Stimulated activated CD4-positive, alpha-beta T cell treated with anti-CD3 and anti-CD28 coated beads, Interleukin-4, amount 100 ng/mL, for 1 hour (primary cell): ENCODE results near the gene SUFU.

Experiments used
- DNase-seq: peaks from one replicate; pipeline ENCODE4 v3.0.0-alpha.2; 2020

Gene SUFU

DNA sequence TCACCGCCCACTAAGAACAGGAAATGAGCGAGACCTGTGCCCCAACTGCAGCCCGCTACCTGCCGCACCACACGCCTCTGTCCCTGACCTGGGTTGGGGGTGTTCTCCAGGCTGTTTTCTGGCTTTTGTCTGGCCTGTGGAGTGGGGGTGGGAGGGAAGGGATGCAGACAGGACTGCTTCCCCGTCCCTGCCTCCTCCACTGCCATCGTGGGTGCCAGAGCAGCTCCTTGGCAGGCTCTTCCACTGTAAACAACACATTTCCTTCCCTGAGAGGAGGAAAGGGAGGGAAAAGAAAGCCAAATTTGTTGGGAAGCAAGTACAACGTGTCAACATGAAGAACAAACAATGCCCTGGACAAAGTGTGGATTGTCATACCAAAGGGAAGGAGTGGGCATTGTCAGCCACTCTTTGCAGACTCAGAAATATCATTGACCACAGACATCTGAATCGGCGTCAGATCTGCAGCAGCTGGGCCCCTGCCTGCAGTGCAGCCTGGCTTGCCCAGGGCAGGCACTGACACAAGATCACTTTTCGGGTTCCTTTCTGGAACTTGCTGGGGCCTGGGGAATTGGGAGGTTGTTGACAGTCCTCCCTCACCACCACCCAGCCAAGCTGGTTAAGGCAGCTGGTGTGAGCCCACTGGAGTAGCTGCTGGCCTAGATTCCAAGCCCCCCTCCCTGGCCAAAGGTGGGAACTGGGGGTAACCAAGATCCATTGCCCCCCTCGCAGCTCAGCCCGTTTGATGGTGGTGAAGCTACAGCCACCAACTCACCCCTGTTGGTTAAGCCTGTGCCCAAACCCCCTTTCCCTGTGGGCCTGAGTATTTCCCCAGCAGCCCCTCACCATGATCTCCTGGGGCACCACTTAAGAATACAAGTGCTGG, 117.9 kb downstream of the SUFU start:
- no peak for DNase-seq

DNA sequence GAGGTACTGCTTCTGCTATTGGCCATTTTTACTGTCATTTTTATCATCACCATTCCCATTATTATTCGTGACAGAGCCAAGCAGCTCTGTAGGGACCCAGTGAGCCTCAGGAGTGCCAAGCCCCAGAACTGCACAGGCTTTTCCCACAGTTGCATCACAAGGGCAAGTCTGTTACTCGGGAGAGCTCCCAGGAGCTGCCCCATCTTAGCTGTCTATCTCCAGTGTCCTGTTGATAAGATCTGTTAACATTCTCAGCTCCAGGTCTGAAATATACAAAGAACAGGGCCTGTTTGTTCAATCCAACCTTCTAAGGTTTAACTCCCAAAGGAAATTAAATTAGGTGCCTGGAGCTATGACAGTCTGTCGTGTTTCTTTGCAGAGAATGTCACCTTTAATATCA, 120.3 kb downstream of the SUFU start:
- no peak for DNase-seq

DNA sequence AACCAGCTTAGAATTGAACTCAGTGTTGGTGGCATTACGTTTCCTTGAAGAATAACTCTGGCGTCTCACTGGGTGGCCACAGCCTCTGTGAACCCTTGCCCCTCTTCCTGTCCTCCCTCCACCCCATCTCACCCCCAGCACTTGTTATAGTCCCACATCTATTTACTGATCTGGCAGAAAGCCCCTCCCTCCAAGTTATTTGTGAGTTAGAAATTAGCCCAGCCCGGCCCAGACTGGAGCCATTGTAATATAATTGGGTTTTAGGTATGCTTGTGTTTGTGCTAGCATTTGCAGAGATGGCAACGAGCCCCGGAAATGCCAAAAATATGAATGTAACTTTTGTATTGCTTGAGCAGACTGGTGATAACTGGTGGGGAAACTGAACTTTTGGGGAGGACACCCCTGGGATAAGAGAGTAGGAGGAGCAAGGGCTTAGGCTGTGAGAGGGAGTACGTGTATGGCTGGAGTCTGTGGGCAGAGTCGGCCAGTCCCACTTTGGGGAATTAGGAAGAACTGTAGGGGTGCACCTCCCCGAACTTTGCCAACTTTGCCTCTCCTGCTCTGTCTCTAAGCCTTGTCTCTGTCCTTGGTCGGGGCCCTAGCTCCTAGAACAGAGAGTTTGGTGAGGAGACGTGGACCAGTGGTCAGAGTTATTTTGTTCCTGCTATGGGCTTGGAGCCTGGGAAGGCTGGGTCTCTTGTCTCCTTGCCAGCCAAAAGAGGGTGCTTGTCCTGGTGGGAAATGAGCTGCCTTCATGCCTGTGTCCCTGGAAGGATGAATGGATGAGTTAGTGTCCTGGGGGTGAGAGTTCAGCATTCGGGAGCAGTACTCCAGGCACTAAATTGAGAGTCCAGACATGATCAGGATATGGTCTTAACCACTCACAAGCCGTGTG, 121.2 kb downstream of the SUFU start:
- no peak for DNase-seq

DNA sequence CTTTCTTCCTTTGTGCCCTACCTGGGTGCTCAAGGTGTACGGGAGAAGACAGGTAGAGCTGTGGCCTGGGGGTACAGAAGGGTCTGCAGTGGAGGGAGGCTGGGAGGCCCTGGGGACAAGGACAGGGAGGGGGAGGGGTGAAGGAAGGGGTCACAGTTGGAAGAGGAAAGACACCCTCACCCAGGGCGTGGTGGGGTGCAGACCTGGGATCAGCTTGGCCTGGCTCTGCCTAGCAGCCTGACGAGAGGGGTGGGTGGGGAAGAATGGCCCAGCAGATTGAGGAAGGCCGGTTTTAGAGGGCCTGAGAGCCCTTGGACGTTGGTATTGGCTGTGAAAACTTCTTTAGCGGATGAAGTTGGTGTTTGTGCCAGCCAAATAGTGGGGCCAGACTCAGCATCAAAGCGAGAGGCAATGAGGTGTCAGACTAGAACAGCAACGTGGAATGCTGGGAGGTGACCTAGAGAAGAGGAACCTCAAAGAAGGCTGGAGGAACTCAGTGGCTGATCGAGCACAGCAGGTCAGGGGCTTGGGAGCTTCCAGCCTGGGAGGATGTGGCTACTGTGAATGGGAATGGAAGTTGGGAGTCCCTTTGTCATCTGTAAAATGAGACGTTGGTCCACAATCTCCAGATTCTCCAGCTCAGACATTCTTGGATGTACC, 122.4 kb downstream of the SUFU start:
- DNase-seq = no peak

DNA sequence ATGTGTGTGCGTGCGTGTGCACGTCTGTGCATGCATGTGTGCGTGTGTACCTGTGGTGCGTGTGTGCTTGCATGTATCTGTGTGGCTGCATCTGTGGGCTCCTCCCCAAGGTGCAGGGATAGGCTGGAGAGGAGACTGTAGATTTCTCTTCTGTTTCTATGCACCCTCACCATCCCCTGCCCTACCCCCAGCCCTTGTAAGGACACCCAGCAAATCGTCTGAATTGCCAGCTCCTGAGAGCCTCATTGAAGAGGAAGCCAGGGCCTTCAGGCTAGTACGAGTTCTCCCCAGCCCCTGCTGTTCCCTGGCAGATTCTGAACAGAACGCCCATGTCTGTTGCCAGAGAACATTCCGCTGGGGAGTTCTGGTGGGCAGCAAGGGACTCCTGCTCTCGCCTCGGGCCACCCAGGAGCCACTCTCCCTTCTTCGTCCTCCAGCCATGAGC, 123.5 kb downstream of the SUFU start:
- no peak for DNase-seq

DNA sequence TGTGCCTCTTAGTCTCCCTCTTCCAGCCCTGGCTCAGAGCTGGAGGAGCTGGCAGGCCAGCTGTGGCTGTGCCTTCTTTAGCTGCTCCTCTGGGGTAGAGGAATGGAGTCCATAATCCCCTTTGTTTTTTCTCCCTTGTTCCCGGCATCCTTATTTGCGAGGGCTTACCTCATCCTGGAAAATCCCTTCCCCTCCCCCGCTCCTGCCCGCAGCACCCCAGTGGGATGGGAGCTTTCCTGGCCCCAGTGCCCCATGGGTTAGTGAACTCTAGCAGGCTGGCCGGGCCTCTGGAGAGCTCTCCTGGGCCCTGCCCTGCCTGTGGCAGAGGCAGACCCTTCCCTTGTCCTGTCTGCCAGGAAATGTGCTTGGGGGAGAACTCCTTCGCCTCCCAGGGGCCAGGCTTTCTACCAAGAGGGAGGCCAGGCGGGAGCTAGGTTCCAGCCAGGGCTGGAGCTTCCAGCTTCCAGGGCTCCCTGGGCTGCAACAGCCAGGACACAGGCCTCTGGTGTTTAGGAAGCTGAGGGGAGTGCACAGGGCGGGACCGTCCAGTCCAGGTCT, 124.0 kb downstream of the SUFU start:
- DNase-seq = no peak

DNA sequence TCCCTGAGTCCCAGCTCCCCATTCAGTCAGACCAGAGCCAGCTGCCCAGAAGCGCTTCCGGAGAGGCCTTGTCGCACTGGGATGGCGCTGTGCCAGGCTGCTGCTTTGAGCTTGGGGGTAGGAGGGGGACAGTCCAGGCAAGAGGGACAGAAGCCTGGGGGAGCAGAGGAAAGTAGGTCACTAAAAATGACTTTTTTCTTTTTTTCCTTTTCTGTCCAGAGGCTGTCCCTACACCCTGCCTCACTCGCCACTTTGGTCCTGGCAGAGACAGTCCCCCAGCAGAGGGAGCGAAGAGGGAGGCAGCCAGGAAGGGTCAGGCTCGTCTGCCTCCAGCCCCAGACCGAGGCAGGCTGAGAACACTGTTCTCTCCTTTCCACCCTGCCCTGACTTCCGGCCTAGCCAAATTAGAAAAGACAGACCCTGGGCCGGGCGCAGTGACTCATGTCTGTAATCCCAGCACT, 124.7 kb downstream of the SUFU start:
- DNase-seq = no peak

DNA sequence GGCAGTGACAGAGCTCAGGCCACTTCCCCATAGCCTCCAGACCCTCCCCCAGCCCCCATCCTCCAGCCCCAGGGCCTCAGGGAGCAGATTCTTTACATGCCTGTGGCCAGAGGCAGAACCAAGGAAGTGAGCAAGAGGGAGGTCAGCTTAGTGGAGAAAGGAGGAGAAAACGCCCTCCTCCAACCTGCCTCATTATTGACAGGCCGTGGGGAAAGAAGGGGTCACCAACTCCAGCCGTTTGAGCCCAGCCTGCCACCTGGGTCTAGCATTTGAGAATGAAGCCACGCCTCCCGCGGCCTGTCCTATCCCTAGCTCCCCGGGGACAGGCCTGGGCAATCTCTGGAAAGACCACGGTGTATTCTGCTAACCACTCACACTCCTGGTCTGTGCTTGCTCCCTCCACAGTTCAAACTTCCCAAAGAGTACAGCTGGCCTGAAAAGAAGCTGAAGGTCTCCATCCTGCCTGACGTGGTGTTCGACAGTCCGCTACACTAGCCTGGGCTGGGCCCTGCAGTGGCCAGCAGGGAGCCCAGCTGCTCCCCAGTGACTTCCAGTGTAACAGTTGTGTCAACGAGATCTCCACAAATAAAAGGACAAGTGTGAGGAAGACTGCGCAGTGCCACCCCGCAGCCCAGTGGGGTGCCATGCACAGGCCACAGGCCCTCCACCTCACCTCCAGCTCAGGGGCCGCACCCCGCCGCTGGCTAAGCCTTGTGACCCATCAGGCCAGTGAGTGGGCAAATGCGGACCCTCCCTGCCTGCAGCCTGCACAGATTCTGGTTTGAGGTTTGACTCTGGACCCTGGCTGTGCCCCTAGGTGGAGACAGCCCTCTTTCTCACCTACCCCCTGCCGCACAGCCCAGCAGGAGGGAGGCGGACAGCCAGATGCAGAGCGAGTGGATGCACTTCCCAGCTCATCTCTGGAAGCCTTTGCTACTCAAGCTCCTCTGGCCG, 126.2 kb downstream of the SUFU start:
- no peak for DNase-seq

DNA sequence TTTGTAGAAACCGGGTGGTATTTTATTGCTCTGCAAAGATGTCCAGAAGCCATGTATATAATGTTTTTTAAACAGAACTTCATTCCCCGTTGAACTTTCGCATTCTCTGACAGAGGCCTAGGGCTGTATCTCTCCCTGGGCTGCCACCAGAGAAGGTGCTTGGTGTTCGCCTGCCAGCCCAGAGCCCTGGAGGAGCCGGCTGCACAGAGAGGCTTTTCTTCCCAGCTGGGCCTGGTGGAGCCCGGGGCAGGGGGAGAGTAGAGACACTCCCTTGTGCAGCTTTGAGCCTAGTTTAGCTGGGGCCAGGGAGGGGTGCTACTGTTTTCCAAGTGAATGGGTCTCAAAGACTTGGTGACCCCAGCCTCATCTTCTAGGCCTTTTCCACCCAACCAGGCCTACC, 126.9 kb downstream of the SUFU start:
- DNase-seq = no peak

DNA sequence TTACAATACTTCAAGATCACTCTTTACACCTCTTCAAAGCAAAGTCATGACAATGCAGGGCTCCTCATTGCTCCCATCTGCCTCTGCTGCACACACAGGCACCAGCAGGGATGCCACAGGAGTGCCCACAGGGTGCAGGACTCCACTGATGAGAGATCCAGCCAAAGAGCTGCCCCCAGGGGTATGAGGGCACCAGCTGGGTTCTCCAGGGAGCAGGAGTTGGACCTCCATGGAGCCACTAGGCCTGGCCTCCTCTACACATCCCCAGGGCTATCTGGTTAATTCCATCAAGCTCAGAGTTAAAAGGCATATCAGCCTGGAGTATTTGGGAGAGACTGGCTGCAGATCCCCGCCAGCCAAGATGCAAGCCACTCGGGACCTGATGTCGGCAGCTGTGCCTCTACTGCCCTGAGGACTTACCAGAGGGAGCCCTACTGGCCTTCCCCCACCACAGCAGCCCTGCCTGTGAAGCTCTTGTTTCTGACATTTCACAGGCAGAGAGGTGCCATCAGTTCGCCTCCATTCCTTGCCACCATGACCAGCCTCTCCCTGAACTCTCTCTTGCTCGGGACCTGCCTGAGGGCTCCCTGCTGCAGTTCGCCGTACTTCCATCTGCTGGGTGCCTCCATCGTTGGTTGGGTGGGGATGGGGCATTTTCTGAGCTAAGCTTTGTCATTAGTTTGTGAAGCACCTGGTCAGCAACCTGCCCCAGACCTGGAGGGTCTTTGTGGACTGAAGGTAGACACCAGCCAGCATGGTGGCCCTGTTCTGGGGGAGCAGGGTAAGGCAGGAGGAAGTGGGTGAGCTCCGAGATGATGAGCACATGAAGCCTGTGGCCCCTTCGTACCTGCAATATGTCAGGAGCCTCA, 128.0 kb downstream of the SUFU start:
- DNase-seq = no peak

DNA sequence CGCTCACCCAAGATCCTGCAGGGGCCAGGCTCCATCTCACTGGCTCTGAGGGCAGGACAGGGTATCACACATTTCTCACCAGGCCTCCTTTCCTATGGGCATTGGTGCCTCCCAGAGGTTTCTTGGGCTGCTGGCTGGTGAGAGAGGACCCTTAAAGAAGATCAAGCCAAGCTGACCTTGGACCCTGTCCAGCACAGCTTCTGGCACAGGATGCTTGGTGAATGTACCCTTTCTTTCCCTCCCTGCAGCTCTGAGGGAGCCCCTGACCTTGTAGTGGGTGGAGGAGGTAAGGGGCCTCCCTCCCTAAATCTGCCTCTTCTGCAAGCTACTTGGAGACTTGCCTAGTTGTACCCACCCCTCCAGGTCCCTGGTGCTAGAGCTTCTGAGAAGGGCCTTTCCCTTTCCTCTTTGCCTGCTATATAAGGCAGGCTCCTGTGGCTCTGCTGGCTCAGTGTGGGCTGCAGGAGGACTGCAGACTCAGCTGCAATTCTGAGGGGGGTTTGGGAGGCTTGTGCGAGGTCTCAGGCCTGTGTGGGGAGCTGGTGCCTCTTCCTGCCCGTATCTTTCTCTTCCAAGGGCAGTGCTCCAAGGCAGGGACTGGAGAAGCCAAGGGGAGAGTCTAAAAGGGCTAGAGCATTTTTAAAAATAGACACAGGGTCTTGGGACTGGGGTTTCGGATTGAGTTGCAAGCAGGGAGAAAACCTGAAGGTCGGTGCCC, 128.8 kb downstream of the SUFU start:
- no peak for DNase-seq

DNA sequence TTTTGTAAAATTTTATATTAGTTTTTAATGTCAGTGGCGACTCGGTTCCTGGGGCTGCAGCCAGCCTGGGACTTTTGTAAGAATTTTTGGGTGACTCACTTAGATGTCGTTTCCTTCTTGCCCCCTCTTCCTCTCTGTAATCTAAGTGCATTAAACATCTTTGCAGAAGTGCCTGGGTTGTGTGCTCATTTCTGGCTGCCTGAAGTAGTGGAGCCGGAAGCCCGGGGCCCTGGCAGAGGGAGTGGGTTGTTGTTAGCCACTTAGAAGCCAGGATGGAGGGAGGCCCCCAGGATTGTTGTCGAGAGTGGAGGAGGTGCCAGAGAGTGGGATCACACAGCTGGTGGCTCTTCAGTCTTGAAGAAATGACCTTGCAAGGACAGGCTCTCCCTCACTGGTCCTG, 129.5 kb downstream of the SUFU start:
- DNase-seq = peak; percentile 47

DNA sequence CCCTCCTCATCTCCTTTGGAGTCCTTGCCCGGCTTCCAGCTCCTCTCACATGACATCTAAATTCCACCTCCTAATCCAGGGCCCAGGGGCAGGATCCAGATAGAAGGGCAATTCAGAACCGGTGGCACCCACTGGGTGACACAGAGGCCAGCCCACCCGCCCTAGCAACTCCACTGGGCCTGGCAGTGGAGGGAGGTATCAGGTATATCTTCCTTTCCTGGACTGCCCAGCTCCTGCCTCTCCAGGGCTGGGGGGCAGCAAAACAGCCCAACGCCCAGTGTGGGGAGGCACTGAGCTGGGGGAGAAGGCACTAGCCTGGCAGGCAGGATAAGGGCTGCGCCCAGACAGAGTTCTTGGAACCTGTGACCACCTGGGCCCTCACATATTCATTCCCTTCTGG, 130.1 kb downstream of the SUFU start:
- no peak for DNase-seq

DNA sequence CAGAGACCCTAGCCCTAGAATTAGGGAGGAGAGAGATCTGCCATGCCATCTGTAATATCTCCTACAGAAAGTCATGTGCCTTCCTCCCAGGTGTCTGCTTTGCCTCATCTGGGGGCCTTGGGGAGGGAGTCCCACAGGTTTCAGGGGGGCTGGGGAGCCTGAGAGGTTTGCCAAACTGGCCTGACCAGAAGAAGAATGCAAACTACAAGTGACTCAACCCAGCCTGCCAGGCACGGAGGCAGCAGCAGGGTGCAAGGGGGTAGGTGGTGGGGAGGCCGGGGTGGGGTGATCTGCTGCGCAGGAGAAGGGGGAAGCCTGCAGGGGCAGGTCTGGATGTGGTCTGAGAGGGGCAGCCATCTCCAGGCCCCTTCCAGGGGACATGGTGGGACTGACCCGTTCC, 130.9 kb downstream of the SUFU start:
- DNase-seq = no peak

DNA sequence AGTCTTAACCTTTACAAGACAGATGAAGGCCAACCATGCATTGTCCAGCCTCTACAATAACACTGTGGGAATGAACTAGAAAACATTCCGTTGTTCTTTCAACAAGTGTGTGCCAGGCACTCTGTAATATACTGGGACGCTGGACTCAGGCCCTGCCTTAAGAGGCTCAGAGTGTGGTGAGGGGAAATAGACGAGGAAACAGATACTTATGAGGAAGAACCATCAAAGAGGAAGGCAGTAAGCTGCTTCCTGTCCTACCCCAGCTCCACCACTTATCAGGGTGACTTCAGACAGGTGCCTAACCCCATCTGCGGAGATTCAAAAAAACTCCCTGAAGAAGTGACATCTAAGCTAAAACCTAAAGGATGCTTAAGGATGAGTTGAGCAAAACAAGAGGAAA, 131.6 kb downstream of the SUFU start:
- DNase-seq = no peak

DNA sequence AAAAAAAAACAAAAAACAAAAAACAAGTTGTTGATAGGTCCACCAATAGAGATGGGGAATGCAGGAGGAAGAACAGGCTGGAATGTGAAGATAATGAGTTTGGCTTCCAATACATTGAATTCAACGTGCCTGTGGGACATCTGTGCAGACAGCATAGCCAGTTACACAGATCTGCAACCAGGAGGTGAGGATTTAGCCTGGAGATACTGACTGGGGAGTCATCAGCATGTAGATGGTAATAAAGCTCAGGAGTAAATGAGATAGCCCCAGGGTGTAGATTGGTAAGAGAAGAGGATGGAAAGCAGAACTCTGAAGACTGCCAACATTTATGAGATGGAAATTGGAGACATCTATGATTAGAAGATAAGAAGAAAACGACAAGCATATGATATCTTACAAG, 135.8 kb downstream of the SUFU start:
- DNase-seq = no peak

DNA sequence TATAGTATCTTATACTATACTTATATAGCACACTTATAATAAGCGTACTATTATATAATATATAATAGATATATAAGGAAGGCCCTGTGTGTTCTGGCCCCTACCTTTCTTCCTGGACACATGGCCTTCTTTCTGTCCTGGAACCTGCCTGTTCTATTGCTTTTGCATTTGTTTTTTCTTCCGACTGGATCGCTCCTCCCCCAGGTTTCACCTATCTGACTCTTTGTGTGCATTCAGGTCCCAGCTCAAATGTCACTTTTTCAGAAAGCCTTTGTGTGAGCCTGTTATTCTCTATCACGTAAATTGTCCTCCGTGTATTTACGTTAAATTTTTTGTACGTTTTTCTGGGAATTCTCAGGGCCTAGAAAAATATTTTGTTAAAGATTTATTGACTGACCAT, 137.6 kb downstream of the SUFU start:
- DNase-seq = no peak

DNA sequence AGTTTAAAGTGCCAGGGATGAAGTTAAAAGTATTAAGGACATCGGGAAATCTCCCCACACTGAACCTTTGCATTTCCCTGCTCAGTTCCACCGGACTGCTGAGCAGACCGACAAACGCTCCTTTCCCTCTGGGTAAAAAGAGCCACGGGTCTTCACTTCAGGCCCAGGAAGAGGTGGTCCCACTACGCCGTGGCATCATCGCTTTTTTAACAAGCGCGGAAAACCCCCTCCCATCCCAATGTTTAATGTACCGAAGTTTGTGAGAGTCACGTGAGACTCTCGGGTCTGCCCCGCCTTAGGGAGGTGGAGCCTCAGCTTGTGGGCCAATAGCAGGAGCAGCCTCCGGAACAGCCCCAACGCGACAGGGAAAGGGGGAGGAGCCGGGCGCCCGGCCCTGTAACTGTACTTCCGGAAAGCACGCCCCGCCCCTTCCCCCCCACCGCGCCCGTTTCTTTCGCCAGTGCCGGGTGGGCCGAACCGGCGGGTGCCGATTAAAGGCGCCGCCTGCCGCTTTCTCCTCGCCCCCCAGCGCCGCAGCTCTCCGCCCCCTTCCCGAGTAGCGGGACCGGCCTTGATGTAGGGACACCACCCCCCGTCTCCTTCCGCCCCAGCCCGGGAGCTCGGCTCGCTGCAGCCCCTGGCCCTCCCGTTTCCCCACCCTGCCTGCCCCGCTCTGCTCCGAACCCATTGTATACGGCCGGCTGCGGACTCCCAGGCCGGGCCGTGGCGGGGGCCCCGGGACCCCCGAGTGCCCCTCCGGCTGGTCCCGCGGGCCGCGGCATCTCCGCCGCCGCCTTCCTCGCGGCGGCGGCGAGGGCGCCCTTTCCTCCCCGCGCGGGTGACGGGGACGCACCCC, 138.3 kb downstream of the SUFU start:
- DNase-seq = peak; percentile 98

DNA sequence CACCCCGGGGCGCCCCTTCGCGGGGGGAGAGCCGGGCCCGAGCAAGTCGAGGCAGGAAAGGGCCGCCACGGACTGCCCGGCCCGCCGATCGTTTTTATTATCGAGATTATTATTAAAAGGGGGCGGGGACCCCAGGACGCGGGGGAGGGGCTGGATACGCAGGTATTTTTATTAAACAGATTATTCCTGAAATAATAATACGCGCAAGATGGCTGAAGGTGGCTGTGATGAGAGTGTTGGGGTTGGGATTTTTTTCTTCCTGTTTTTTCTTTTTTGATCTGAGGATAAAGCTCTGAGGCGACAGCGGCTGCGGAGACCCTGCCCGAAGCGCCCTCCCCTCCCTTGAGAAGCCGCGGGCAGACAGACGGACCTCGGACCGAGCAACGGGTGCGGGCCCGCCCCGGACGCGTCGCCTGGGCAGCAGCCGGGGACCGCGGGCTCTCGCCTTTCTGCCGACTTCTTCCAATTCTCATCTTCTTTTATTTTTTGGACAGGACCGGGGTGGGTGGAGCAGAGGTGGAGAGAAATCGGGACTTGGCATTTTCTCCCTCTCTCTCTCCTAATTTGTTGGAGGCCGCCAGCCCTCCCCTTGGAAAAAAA, 139.1 kb downstream of the SUFU start:
- DNase-seq = peak; percentile 57
